Omental fat pad (tissue), 4 donors: ENCODE measurements around the gene OAT. TPM values are rescaled to one million over a fixed set of nuclear protein-coding genes. Genes with fewer than 3 reads are reported as not detected.

ENCODE experiments used
- ATAC-seq: fragments of 150-250 bp; one replicate; pipeline ENCODE4 v1.9.1; 2016; ENCODE audit warnings: mild to moderate bottlenecking, moderate library complexity; ENCODE audit not compliant: low FRiP score
- DNase-seq: peaks from one replicate; pipeline ENCODE4 v3.0.0-alpha.2; 2019; ENCODE audit warnings: low spot score
- CTCF ChIP-seq, 3 donors: fragments of 450-650 bp; IDR thresholded peaks; one replicate each; pipeline ENCODE4 v1.5.1; 2016 to 2017; ENCODE audit warnings: antibody characterized with exemption in 3 of 3, mild to moderate bottlenecking in 3 of 3, moderate library complexity in 2 of 3
- total RNA-seq, 4 donors: library from RNA; depleted of rRNA; stranded (reverse); fragments of >200 nt; gene quantifications; one replicate each; pipeline ENCODE4 v1.1.0, GENCODE V29; 2016

The OAT gene
- total RNA-seq, 4 donors from 2014 or later = 62.4 to 120 (median 85.3) TPM

DNA sequence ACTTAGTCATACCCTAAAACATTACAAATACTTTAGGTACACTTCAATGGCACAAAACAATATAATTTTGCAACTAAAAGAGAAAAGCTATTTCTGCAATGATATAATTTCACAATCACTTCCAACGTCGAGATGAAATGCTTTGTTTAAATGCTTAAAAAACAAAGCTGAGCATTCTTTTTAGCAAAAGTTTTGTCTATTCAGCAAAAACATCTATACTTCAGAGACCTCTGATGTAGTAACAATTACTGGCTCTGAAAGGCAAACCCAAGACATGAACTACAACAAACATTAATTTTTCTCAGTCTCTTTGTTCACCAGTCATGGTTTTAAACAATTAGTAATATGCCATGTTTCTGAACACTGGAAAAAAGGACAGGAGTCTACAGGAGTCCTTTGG lies 16.4 kb downstream of the OAT start:
- no peak for TF ChIP-seq CTCF (IDR thresholded peaks at IDR 0.05)
- ATAC-seq (no peak), DNase-seq (no peak)

DNA sequence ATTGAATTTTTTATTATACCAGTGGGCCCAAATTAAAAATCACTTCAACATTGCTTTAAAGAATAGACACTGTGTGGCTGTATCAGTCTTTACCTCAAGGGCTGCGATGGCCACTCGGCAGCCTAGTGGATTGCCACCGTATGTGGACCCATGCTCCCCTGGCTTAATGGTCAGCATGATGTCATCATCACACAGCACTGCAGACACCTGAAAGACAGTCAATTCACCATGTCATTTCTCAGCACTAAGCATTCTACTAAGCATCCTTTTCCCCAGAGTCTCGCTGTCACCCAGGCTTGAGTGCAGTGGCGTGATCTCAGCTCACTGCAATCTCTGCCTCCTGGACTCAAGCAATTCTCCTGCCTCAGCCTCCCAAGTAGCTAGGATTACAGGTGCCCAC lies 17.1 kb downstream of the OAT start:
- no peak for TF ChIP-seq CTCF (IDR thresholded peaks at IDR 0.05)
- no peak for ATAC-seq
- DNase-seq = no peak

GRCh38 chr10:124394583-124394982 lies 24.1 kb downstream of the OAT start:
- DNase-seq (no peak), ATAC-seq (no peak)
- no peak for TF ChIP-seq CTCF (IDR thresholded peaks at IDR 0.05)

GRCh38 chr10:124392626-124393342 lies 25.9 kb downstream of the OAT start:
- DNase-seq = no peak
- no peak for ATAC-seq
- no peak for TF ChIP-seq CTCF (IDR thresholded peaks at IDR 0.05)

GRCh38 chr10:124390471-124391187 lies 28.1 kb downstream of the OAT start:
- DNase-seq = no peak
- no peak for ATAC-seq
- no peak for TF ChIP-seq CTCF (IDR thresholded peaks at IDR 0.05)

DNA sequence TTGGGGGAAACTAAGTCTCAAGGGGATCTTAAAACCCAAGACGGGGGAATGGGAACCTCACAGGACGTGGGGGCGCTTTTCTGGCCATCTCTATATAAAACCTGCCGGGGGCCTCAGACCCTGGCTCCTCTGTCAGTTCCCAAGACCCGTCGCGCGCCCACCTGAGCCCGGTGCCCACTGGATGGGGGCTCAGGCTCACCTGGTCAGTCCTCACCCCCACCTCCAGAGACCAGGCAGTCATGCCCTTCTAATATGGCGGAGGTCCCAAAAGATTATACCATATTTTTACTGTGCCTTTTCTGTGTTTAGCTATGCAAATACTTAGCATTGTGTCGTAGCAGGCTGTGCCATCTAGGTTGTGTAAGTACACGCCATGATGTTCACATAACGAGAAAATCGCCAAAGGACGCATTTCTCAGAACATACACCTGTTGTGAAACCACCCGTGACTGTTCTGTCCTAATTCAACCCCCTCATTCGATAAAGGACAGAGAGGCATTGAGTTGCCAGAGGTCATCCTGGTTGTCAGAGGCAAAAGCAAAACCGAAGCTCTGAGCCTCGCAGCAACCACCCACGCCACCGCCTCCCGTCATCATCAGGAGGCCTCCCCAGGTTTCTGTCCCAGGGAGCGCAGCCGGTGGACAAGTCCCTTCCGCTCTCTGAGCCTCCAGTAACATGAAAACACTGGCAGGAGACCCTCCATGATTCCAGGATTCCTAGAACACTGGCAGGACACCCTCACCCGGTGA lies 28.9 kb downstream of the OAT start:
- DNase-seq (no peak), ATAC-seq (no peak)
- no peak for TF ChIP-seq CTCF (IDR thresholded peaks at IDR 0.05)
